H1 (cell line): ENCODE measurements around the gene SH3RF3.

Source experiments
- CHD1 ChIP-seq: IDR thresholded peaks from 2 replicates; pipeline ENCODE4 v1.6.1; 2012; ENCODE audit warnings: low read depth, low read length, improper control_type of control experiment
- CTCF ChIP-seq, 3 experiments: IDR thresholded peaks; 1 replicate in 2 of 3; 2 replicates in 1 of 3; pipeline versions ENCODE4 v1.5.1 to v1.6.1; 2011; ENCODE audit warnings: low read length in 3 of 3, mild to moderate bottlenecking in 3 of 3, inconsistent platforms in 2 of 3, low read depth in 1 of 3, moderate library complexity in 1 of 3; ENCODE audit not compliant: insufficient read depth in 1 of 3; ENCODE audit errors: control extremely low read depth in 1 of 3
- EP300 ChIP-seq, 2 experiments: IDR thresholded peaks; 1 replicate in 1 of 2; 2 replicates in 1 of 2; pipeline ENCODE4 v1.6.1; 2011 to 2012; ENCODE audit warnings: low read depth in 2 of 2, low read length in 2 of 2, mild to moderate bottlenecking in 2 of 2, borderline replicate concordance in 1 of 2, inconsistent platforms in 1 of 2, moderate library complexity in 1 of 2
- EZH2 ChIP-seq: fragments of 200-600 bp; sonication (generic); IDR thresholded peaks from 2 replicates; pipeline ENCODE4 v1.7.1; 2012; ENCODE audit warnings: low read depth, mild to moderate bottlenecking, moderate library complexity, low read length, inconsistent platforms; ENCODE audit not compliant: severe bottlenecking
- FOSL1 ChIP-seq: IDR thresholded peaks from 2 replicates; pipeline ENCODE4 v1.6.1; 2011; ENCODE audit warnings: mild to moderate bottlenecking, low read depth, low read length, moderate library complexity; ENCODE audit not compliant: insufficient read depth
- RFX5 ChIP-seq: IDR thresholded peaks from 2 replicates; pipeline ENCODE4 v1.6.1; 2011; ENCODE audit warnings: low read depth, low read length, improper control_type of control experiment, borderline replicate concordance

- TF ChIP-seq EZH2: no peak
- no peak for TF ChIP-seq CTCF (IDR thresholded peaks at IDR 0.05; ENCODE audit: control extremely low read depth in 1 of 3, insufficient read depth in 1 of 3, low read depth in 1 of 3, low read length in 3 of 3)
- no peak for TF ChIP-seq EP300 (IDR thresholded peaks at IDR 0.05; ENCODE audit: borderline replicate concordance in 1 of 2, low read depth in 2 of 2, low read length in 2 of 2)
- TF ChIP-seq CHD1: no peak
- no peak for TF ChIP-seq RFX5
- TF ChIP-seq FOSL1: no peak
Observed at GRCh38 chr2:109293663-109294062, 164.7 kb downstream of the SH3RF3 start.
